Epithelial cell of esophagus (primary cell): Measurements from ENCODE around the gene PCTP.

Experiments
- DNase-seq: peaks from one replicate; pipeline ENCODE4 v3.0.0; 2010; ENCODE audit warnings: low read depth
- H3K4me3 ChIP-seq: 2 replicates; pipeline ENCODE4 v1.5.1; 2011; ENCODE audit warnings: mild to moderate bottlenecking, low read length, control low read depth
- CTCF ChIP-seq: IDR thresholded peaks from 2 replicates; pipeline ENCODE4 v1.5.1; 2011; ENCODE audit warnings: low read depth, mild to moderate bottlenecking, low read length, control low read depth, inconsistent platforms; ENCODE audit not compliant: insufficient read depth; ENCODE audit errors: missing control alignments

Gene PCTP

GRCh38 chr17:55773671-55774070 is 22.8 kb downstream of the PCTP start:
- no peak overlapping the region for H3K4me3 ChIP-seq
- no peak for DNase-seq
- TF ChIP-seq CTCF, result no peak

- no peak for TF ChIP-seq CTCF
- no peak overlapping the region for H3K4me3 ChIP-seq
- no peak for DNase-seq
Observed at GRCh38 chr17:55774846-55775271, 24.0 kb downstream of the PCTP start.

- no peak for TF ChIP-seq CTCF
- H3K4me3 ChIP-seq, result no peak overlapping the region
- DNase-seq, result no peak
Observed at GRCh38 chr17:55776271-55776670, 25.4 kb downstream of the PCTP start.

- H3K4me3 ChIP-seq, result no peak overlapping the region
- no peak for DNase-seq
- no peak for TF ChIP-seq CTCF
Observed at GRCh38 chr17:55777471-55777971, 26.7 kb downstream of the PCTP start.

GRCh38 chr17:55778389-55779118 is 27.7 kb downstream of the PCTP start:
- no peak for TF ChIP-seq CTCF
- DNase-seq, result no peak
- H3K4me3 ChIP-seq, result no peak overlapping the region

- peak; percentile 58 for DNase-seq
- TF ChIP-seq CTCF, result no peak
- H3K4me3 ChIP-seq, result no peak overlapping the region
Observed at GRCh38 chr17:55783684-55784245, 32.9 kb downstream of the PCTP start.

GRCh38 chr17:55784666-55785065 is 33.8 kb downstream of the PCTP start:
- no peak for TF ChIP-seq CTCF
- no peak for DNase-seq
- no peak overlapping the region for H3K4me3 ChIP-seq
